Kidney (tissue), 14 donors: ENCODE measurements around the gene CAPN15. TPM values are rescaled to one million over a fixed set of nuclear protein-coding genes. Genes with fewer than 3 reads are reported as not detected.

Experiments used
- DNase-seq, 5 donors: peaks; one replicate each; pipeline ENCODE4 v3.0.0-alpha.2; 2013 to 2020
- FAIRE-seq: peaks from 2 replicates; lab custom pipeline; 2012; peaks lifted over from hg19 to GRCh38; lab: Jason Lieb, UNC
- H3K27ac ChIP-seq, 2 donors: one replicate each; pipeline ENCODE4 v1.7.0; 2013; ENCODE audit warnings: low read depth in 2 of 2, low read length in 2 of 2, inconsistent platforms in 1 of 2
- H3K27me3 ChIP-seq: one replicate; pipeline ENCODE4 v1.7.1; 2013; ENCODE audit warnings: low read length, inconsistent platforms; ENCODE audit not compliant: control insufficient read depth, insufficient read depth
- H3K36me3 ChIP-seq, 3 donors: one replicate each; pipeline versions ENCODE4 v1.7.0 to v1.7.1; 2013; ENCODE audit warnings: low read length in 3 of 3, control low read depth in 1 of 3, inconsistent platforms in 1 of 3; ENCODE audit not compliant: insufficient read depth in 3 of 3, control insufficient read depth in 2 of 3
- H3K4me1 ChIP-seq, 3 donors: one replicate each; pipeline versions ENCODE4 v1.7.0 to v1.7.1; 2013; ENCODE audit warnings: low read length in 3 of 3, inconsistent platforms in 1 of 3, low read depth in 1 of 3; ENCODE audit not compliant: control insufficient read depth in 2 of 3, insufficient read depth in 2 of 3
- H3K4me3 ChIP-seq, 3 donors: one replicate each; pipeline versions ENCODE4 v1.7.0 to v1.8.1; 2013; ENCODE audit warnings: low read length in 3 of 3, control low read depth in 1 of 3, inconsistent platforms in 1 of 3
- H3K9ac ChIP-seq, 3 donors: one replicate each; pipeline versions ENCODE4 v1.7.0 to v1.7.1; 2013; ENCODE audit warnings: low read length in 3 of 3, control low read depth in 1 of 3, inconsistent platforms in 1 of 3
- H3K9me3 ChIP-seq, 3 donors: one replicate each; pipeline versions ENCODE4 v1.7.0 to v1.7.1; 2013; ENCODE audit warnings: low read length in 3 of 3, control low read depth in 1 of 3, inconsistent platforms in 1 of 3; ENCODE audit not compliant: control insufficient read depth in 2 of 3, insufficient read depth in 1 of 3
- intact Hi-C: fragments of 100-400 bp; cut with DNase I; formaldehyde crosslinking; loops from one replicate; pipeline ENCODE4 v1.11.1; 2022
- polyA plus RNA-seq: library from polyadenylated mRNA; stranded (reverse); fragments of 350-450 nt; fragmentation: Illumina TruSeq; extraction: RNeasy Lipid Tissue Mini Kit (QIAGEN cat#74804); gene quantifications from one replicate; pipeline ENCODE4 v1.2.3, GENCODE V29; 2014; ENCODE audit warnings: low read depth, low replicate concordance; ENCODE audit not compliant: insufficient read depth
- total RNA-seq: library from RNA; stranded (reverse); fragmentation: NEBNext Ultra II Directional; extraction: Animal tissue kit (Norgen Biotek cat#: 25700); gene quantifications from one replicate; pipeline ENCODE4 v1.2.1, GENCODE V29; 2021
- TF ChIP-seq, protein P1 (sequence below): IDR thresholded peaks from 3 replicates; pipeline ENCODE4 v1.5.1; 2012; ENCODE audit warnings: mild to moderate bottlenecking, moderate library complexity, borderline replicate concordance; ENCODE audit not compliant: insufficient read depth; ENCODE audit errors: extremely low read depth
- donor health status: control.
- donor health status: control.
- donor health status: control.
- donor health status: control.
- donor health status: control.
- donor health status: DM: yes; HTN: yes; CAD: no.
- donor health status: Normal renal cell carcinoma (clear cell type).

The CAPN15 gene
- total and polyA plus RNA-seq, 2 donors from 2014 or later: 17.9 to 52.9 TPM

DNA sequence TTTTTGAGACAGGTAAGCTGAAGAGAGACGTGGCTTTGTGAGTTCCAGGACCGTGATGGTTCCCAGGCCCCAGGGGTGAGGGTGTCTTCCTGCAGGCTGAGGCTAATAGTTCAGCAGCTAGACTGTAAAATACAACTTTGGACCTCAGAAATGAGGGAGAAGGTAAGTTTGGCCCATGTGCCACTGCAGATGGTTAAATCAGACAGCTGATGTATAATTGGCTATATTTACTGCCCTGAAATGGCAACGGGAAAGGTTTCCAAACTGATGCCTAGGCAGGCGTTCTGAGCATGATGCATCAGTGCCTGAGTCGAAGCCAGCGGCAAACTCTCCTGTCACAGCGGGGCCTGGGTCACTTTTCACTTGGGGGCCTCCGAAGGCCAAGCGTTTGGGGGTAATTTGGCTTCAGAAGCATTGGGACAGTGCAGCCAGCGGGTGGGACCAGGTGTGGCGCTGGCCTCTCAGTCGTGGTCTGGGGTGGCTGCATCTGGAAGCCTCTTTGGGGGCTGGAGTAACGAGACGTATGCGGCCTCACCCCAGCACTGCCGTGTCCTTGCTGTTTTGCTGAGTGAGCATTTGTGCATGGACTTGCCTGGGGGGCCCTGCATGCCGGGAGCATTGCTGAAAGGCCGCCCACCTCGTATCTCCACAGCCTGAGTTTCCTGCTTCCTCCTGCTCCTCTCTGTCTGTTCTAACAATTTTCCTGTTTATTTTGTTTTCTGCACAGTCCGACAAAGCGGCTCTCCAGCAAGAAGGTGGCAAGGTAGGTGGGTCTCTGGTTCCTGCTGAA, 31.2 kb upstream of the CAPN15 start:
- TF ChIP-seq, protein P1, sequence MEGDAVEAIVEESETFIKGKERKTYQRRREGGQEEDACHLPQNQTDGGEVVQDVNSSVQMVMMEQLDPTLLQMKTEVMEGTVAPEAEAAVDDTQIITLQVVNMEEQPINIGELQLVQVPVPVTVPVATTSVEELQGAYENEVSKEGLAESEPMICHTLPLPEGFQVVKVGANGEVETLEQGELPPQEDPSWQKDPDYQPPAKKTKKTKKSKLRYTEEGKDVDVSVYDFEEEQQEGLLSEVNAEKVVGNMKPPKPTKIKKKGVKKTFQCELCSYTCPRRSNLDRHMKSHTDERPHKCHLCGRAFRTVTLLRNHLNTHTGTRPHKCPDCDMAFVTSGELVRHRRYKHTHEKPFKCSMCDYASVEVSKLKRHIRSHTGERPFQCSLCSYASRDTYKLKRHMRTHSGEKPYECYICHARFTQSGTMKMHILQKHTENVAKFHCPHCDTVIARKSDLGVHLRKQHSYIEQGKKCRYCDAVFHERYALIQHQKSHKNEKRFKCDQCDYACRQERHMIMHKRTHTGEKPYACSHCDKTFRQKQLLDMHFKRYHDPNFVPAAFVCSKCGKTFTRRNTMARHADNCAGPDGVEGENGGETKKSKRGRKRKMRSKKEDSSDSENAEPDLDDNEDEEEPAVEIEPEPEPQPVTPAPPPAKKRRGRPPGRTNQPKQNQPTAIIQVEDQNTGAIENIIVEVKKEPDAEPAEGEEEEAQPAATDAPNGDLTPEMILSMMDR: no peak
- peaks cover 0 to 2% (median 0%) of the 10 kb centered on the region in 3 donors for H3K4me1 ChIP-seq
- no peak for DNase-seq
- H3K9me3 ChIP-seq: no peaks in the 10 kb centered on the region
- FAIRE-seq: no peak
- no peak overlapping the region for H3K4me3 ChIP-seq
- no peak overlapping the region for H3K9ac ChIP-seq
- peaks cover 0 to 25% (median 10%) of the 10 kb centered on the region in 3 donors for H3K36me3 ChIP-seq
- H3K27me3 ChIP-seq: no peaks in the 10 kb centered on the region
- no peak overlapping the region for H3K27ac ChIP-seq
- intact Hi-C loops: no loop called here

DNA sequence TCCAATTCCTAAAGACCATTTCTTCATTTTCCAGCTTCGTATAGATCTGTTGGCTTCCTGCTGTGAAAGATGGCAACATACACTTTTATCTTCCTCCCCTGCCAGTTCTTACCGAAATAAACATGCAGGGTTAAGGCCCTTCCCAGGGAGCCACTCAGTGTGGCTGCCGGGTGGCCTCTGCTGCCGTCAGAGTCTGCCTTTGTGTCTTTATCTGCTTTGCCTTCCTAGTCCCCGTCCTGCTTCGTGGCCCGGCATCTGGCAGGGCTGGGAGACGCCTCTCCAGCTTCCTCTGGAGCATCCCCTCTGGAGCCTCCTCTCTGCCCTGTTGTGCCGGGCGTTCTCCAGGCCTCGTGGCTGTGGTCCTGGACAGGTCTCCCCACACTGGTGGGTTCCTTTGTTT, 30.3 kb upstream of the CAPN15 start:
- peaks cover 0 to 8% (median 2%) of the 10 kb centered on the region in 3 donors for H3K4me1 ChIP-seq
- no peaks in the 10 kb centered on the region for H3K9me3 ChIP-seq
- peaks cover 0 to 20% (median 10%) of the 10 kb centered on the region in 3 donors for H3K36me3 ChIP-seq
- TF ChIP-seq, protein P1: no peak
- DNase-seq (no peak), FAIRE-seq (no peak)
- no peak overlapping the region for H3K27ac ChIP-seq
- H3K27me3 ChIP-seq: no peaks in the 10 kb centered on the region
- no peak overlapping the region for H3K4me3 ChIP-seq
- H3K9ac ChIP-seq: no peak overlapping the region
- intact Hi-C loops: no loop called here

DNA sequence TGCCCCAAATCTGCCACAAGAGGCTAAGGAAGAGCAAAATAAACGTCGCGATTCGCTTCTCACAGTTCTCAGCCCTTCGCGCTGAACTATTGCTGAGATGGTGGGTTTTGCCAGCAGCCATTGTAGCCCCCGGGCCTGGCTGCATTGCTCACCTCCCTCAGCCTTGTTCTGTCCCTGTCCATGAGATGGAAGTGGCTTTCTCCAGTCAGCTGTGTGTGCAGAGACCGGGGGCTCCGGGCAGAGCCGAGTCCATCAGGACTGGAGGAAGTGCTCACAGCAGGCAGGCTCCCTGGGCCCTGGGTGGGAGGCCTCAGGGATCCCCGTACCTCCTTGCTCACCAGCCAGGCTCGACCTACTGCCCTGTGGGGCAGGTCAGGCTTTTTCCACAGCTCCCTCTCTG, 27.6 kb upstream of the CAPN15 start:
- no peaks in the 10 kb centered on the region for H3K27me3 ChIP-seq
- H3K9me3 ChIP-seq: no peaks in the 10 kb centered on the region
- intact Hi-C loops: no loop called here
- peaks cover 0 to 11% (median 3%) of the 10 kb centered on the region in 3 donors for H3K4me1 ChIP-seq
- H3K9ac ChIP-seq: no peak overlapping the region
- H3K4me3 ChIP-seq: no peak overlapping the region
- no peak for DNase-seq
- peaks cover 0 to 16% (median 8%) of the 10 kb centered on the region in 3 donors for H3K36me3 ChIP-seq
- no peak overlapping the region for H3K27ac ChIP-seq
- TF ChIP-seq, protein P1: no peak
- FAIRE-seq: no peak
